Stimulated activated memory B cell treated with anti-CD40 and anti-IgM and Interleukin-4, amounts not matched to agents 10 μg/mL and 1 μg/mL and 100 μg/mL, for 72 hours (primary cell): ENCODE results near the gene WWC2.
"Not testable (repeated sequence)": the region's sequence is repeated elsewhere in the genome, so short reads cannot be mapped to it uniquely, and the experiment has no call there.

Experiments
- ATAC-seq: fragments of 150-1000 bp; cut with Tn5 transposase; 2 replicates; pipeline ENCODE4 v1.10.0; 2021
- H3K27ac Mint-ChIP-seq: one replicate; pipeline ENCODE4 v1.8.0; 2022; ENCODE audit warnings: mild to moderate bottlenecking, mixed read lengths
- H3K27me3 Mint-ChIP-seq: one replicate; pipeline ENCODE4 v1.8.0; 2022; ENCODE audit warnings: mixed read lengths
- H3K36me3 Mint-ChIP-seq: one replicate; pipeline ENCODE4 v1.8.0; 2022; ENCODE audit warnings: mixed read lengths
- H3K4me1 Mint-ChIP-seq: one replicate; pipeline ENCODE4 v1.8.0; 2022; ENCODE audit warnings: mixed read lengths
- H3K4me3 Mint-ChIP-seq: one replicate; pipeline ENCODE4 v1.8.0; 2022; ENCODE audit warnings: mild to moderate bottlenecking, moderate library complexity, mixed read lengths
- H3K9me3 Mint-ChIP-seq: one replicate; pipeline ENCODE4 v1.8.0; 2022; ENCODE audit warnings: mixed read lengths

The WWC2 gene

DNA sequence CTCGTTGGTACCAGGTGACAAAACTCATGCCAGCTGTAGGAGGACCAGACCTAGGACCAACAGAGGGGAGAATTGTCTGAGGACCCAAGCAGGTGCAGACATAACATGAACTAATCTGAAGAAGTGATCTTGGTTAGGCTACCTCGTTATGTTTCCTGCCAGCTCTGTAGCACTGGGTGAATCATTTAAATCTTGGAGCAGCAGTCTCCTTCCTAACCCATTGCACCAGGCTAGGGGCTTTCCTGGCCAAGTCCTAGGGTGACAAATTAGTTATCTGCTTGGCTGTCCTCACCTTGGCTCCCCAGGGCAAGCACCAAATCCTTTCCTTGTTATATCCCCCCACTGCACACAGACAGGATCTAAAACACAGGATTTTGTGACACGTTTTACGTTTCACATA, 87.8 kb downstream of the WWC2 start:
- peaks cover 6% of the 10 kb centered on the region for H3K9me3 Mint-ChIP-seq
- H3K4me3 Mint-ChIP-seq = no peak overlapping the region
- no peaks in the 10 kb centered on the region for H3K4me1 Mint-ChIP-seq
- ATAC-seq = no peak
- no peak overlapping the region for H3K27ac Mint-ChIP-seq
- no peaks in the 10 kb centered on the region for H3K36me3 Mint-ChIP-seq
- peaks cover 22% of the 10 kb centered on the region for H3K27me3 Mint-ChIP-seq

GRCh38 chr4:183190900-183191527, 92.0 kb downstream of the WWC2 start:
- no peak for ATAC-seq
- H3K9me3 Mint-ChIP-seq = no peaks in the 10 kb centered on the region
- peaks cover 25% of the 10 kb centered on the region for H3K27me3 Mint-ChIP-seq
- no peaks in the 10 kb centered on the region for H3K36me3 Mint-ChIP-seq
- H3K4me1 Mint-ChIP-seq = no peaks in the 10 kb centered on the region
- H3K4me3 Mint-ChIP-seq = no peak overlapping the region
- no peak overlapping the region for H3K27ac Mint-ChIP-seq

DNA sequence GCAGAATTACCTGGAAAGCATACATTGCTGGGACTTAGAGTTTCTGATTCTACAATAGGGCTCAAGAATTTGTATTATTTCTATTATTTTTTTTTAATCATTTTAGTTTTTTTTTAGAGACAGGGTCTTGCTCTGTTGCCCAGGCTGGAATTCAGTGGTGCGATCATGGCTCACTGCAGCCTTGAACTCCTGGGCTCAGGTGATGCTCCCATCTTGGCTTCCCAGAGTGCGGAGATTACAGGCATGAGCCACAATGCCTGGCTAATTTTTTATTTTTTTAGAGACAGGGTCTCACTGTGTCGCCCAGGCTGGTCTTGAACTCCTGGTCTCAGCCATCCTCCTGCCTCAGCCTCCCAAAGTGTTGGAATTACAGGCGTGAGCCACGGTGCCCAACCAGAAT, 92.6 kb downstream of the WWC2 start:
- Mint-ChIP-seq H3K4me1 (no peaks in the 10 kb centered on the region), H3K27ac (no peak overlapping the region), H3K9me3 (no peaks in the 10 kb centered on the region), H3K36me3 (no peaks in the 10 kb centered on the region), H3K27me3 (peaks cover 23% of the 10 kb centered on the region), H3K4me3 (no peak overlapping the region)
- no peak for ATAC-seq

DNA sequence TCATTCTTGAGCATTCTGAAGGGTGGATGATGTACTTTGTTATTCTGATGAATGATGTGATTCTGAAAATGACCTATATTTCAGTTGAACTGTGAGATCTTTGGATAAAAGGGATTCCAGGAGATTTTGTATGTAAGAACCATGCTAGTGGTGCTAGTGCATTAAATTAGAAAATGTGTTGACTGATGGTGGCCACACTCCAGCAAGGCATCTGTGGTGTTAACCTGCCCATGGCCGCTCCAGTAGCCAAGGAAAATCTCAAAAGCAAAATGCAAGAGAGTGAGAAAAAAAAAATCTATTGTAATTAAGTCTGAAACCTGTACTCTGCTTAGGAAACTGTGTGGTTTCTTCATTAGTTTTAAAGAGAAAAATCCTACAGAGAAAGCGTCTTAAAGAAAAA, 93.5 kb downstream of the WWC2 start:
- Mint-ChIP-seq H3K9me3 (no peaks in the 10 kb centered on the region), H3K4me3 (no peak overlapping the region), H3K36me3 (no peaks in the 10 kb centered on the region), H3K4me1 (no peaks in the 10 kb centered on the region), H3K27me3 (peaks cover 20% of the 10 kb centered on the region), H3K27ac (no peak overlapping the region)
- ATAC-seq = no peak

- H3K36me3 Mint-ChIP-seq, H3K4me1 Mint-ChIP-seq, H3K27ac Mint-ChIP-seq, ATAC-seq, H3K4me3 Mint-ChIP-seq, H3K9me3 Mint-ChIP-seq: not testable (repeated sequence)
- H3K27me3 Mint-ChIP-seq = peaks cover 10% of the 10 kb centered on the region
Measured at GRCh38 chr4:183193730-183194338, 94.8 kb downstream of the WWC2 start.

- Mint-ChIP-seq H3K27me3 (peaks cover 9% of the 10 kb centered on the region), H3K27ac (no peak overlapping the region), H3K36me3 (no peaks in the 10 kb centered on the region), H3K9me3 (no peaks in the 10 kb centered on the region), H3K4me3 (no peak overlapping the region), H3K4me1 (no peaks in the 10 kb centered on the region)
- no peak for ATAC-seq
Measured at GRCh38 chr4:183195534-183195933, 96.5 kb downstream of the WWC2 start.

- Mint-ChIP-seq H3K27ac (no peak overlapping the region), H3K4me1 (no peaks in the 10 kb centered on the region), H3K36me3 (no peaks in the 10 kb centered on the region), H3K27me3 (peaks cover 9% of the 10 kb centered on the region), H3K9me3 (no peaks in the 10 kb centered on the region), H3K4me3 (no peak overlapping the region)
- no peak for ATAC-seq
Measured at GRCh38 chr4:183197140-183197539, 98.1 kb downstream of the WWC2 start.

GRCh38 chr4:183200453-183200852, 101.4 kb downstream of the WWC2 start:
- Mint-ChIP-seq H3K4me3 (no peak overlapping the region), H3K9me3 (no peaks in the 10 kb centered on the region), H3K36me3 (no peaks in the 10 kb centered on the region), H3K27me3 (peaks cover 9% of the 10 kb centered on the region), H3K27ac (no peak overlapping the region), H3K4me1 (no peaks in the 10 kb centered on the region)
- no peak for ATAC-seq

GRCh38 chr4:183201331-183201730, 102.3 kb downstream of the WWC2 start:
- H3K27ac Mint-ChIP-seq = no peak overlapping the region
- no peaks in the 10 kb centered on the region for H3K9me3 Mint-ChIP-seq
- no peaks in the 10 kb centered on the region for H3K4me1 Mint-ChIP-seq
- peaks cover under 1% of the 10 kb centered on the region for H3K27me3 Mint-ChIP-seq
- no peak for ATAC-seq
- no peaks in the 10 kb centered on the region for H3K36me3 Mint-ChIP-seq
- no peak overlapping the region for H3K4me3 Mint-ChIP-seq

DNA sequence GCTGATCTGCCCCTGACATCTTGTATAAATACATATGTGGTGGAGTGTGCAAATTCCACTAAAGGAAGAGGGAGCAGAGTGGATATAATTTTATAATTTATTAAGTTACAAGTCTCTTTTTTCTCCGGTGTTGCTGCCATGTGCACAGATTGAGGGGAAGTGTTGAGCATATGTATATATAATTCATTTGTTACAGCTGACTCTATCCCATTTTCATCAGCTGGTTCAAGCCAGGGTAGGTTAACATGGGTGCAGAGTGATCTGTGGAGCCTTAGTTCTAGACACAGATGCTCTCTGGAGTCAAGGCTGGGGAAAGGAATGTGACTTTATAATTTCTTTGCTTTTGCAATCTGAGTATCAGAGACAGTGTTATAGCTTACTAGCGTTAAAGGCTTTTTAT, 103.5 kb downstream of the WWC2 start:
- H3K27ac Mint-ChIP-seq = no peak overlapping the region
- no peaks in the 10 kb centered on the region for H3K36me3 Mint-ChIP-seq
- H3K4me3 Mint-ChIP-seq = no peak overlapping the region
- H3K27me3 Mint-ChIP-seq = no peaks in the 10 kb centered on the region
- ATAC-seq = no peak
- H3K9me3 Mint-ChIP-seq = no peaks in the 10 kb centered on the region
- H3K4me1 Mint-ChIP-seq = no peaks in the 10 kb centered on the region

- Mint-ChIP-seq H3K27ac (no peak overlapping the region), H3K4me1 (no peaks in the 10 kb centered on the region), H3K36me3 (no peaks in the 10 kb centered on the region), H3K9me3 (no peaks in the 10 kb centered on the region), H3K4me3 (no peak overlapping the region), H3K27me3 (no peaks in the 10 kb centered on the region)
- no peak for ATAC-seq
Measured at GRCh38 chr4:183204793-183205192, 105.7 kb downstream of the WWC2 start.

DNA sequence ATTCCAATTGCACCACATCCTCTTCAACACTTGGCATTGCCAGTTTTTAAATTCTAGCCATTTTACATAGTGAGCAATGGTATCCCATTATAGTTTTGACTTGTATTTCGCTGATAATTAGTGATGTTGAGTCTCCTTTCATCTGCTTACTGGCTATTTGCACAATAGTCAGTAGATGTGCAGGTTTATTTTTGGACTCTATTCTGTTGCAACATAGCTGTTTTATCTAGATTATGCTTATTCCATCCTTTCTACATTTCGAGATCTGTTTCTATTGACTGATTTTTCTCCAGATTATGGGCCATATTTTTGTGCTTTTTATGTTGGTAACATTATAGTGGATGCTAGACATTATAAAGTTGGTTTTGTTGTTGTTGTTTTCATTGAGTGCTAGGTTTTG, 106.1 kb downstream of the WWC2 start:
- H3K36me3 Mint-ChIP-seq = no peaks in the 10 kb centered on the region
- H3K9me3 Mint-ChIP-seq = no peaks in the 10 kb centered on the region
- H3K4me3 Mint-ChIP-seq = no peak overlapping the region
- H3K4me1 Mint-ChIP-seq = no peaks in the 10 kb centered on the region
- ATAC-seq = no peak
- H3K27ac Mint-ChIP-seq = no peak overlapping the region
- H3K27me3 Mint-ChIP-seq = no peaks in the 10 kb centered on the region

- no peak overlapping the region for H3K27ac Mint-ChIP-seq
Measured at GRCh38 chr4:183205709-183206108, 106.7 kb downstream of the WWC2 start.

DNA sequence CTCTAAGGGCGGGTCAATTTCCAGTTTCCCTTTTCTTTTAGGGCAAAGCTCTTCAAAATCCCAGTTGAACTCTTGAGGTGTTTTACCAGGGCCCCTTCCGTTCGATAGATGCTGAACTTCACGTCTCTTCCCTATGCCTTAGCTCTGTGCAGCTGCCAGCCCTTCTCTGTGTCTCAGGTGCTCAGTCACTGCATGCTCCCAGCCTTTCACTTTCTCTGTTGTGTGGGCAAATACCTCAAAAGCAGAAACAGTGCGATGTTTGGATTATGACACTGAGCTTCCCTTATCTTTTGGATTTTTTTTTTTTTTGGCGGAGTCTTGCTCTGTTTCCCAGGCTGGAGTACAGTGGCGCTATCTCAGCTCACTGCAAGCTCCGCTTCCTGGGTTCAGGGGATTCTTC, 112.5 kb downstream of the WWC2 start:
- no peak for ATAC-seq
- no peaks in the 10 kb centered on the region for H3K9me3 Mint-ChIP-seq
- H3K36me3 Mint-ChIP-seq = no peaks in the 10 kb centered on the region

More at GRCh38 chr4:183205709-183206108, 106.7 kb downstream of the WWC2 start:
- Mint-ChIP-seq H3K9me3 (no peaks in the 10 kb centered on the region), H3K36me3 (no peaks in the 10 kb centered on the region), H3K4me3 (no peak overlapping the region), H3K4me1 (no peaks in the 10 kb centered on the region), H3K27me3 (no peaks in the 10 kb centered on the region)
- ATAC-seq = no peak

GRCh38 chr4:183213996-183214395, 114.9 kb downstream of the WWC2 start:
- no peak for ATAC-seq
- Mint-ChIP-seq H3K36me3 (no peaks in the 10 kb centered on the region), H3K4me3 (no peak overlapping the region), H3K27me3 (no peaks in the 10 kb centered on the region), H3K4me1 (no peaks in the 10 kb centered on the region), H3K9me3 (no peaks in the 10 kb centered on the region), H3K27ac (no peak overlapping the region)

More for the DNA sequence above, 112.5 kb downstream of the WWC2 start:
- no peak overlapping the region for H3K4me3 Mint-ChIP-seq
- no peaks in the 10 kb centered on the region for H3K4me1 Mint-ChIP-seq
- no peaks in the 10 kb centered on the region for H3K27me3 Mint-ChIP-seq
- no peak overlapping the region for H3K27ac Mint-ChIP-seq

- Mint-ChIP-seq H3K27me3 (no peaks in the 10 kb centered on the region), H3K4me1 (no peaks in the 10 kb centered on the region), H3K9me3 (no peaks in the 10 kb centered on the region), H3K36me3 (no peaks in the 10 kb centered on the region), H3K4me3 (no peak overlapping the region), H3K27ac (no peak overlapping the region)
- no peak for ATAC-seq
Measured at GRCh38 chr4:183214912-183215488, 115.9 kb downstream of the WWC2 start.
